GM12873 (cell line): ENCODE measurements around the gene TCOF1.

Experiments
- CTCF ChIP-seq: IDR thresholded peaks from 2 replicates; pipeline ENCODE4 v1.5.1; 2012; ENCODE audit warnings: low read depth, mild to moderate bottlenecking, moderate library complexity, low read length, control low read depth; ENCODE audit not compliant: insufficient read depth; ENCODE audit errors: missing control alignments

Gene TCOF1

GRCh38 chr5:150323819-150324218, 33.7 kb upstream of the TCOF1 start:
- no peak for TF ChIP-seq CTCF

- no peak for TF ChIP-seq CTCF
These were observed 32.1 kb upstream of the TCOF1 start for GRCh38 chr5:150325426-150325825.

GRCh38 chr5:150326707-150327106, 30.8 kb upstream of the TCOF1 start:
- no peak for TF ChIP-seq CTCF

GRCh38 chr5:150327139-150327538, 30.4 kb upstream of the TCOF1 start:
- TF ChIP-seq CTCF: no peak

GRCh38 chr5:150328515-150328914, 29.0 kb upstream of the TCOF1 start:
- no peak for TF ChIP-seq CTCF

GRCh38 chr5:150329038-150329437, 28.5 kb upstream of the TCOF1 start:
- no peak for TF ChIP-seq CTCF

- TF ChIP-seq CTCF: no peak
These were observed 27.3 kb upstream of the TCOF1 start for GRCh38 chr5:150329881-150330876.
